GM12874 (cell line): ENCODE measurements around the gene IL23R.

Source experiments
- CTCF ChIP-seq: IDR thresholded peaks from 2 replicates; pipeline ENCODE4 v1.5.1; 2011; ENCODE audit warnings: low read depth, mild to moderate bottlenecking, control low read depth, low read length, moderate library complexity; ENCODE audit not compliant: insufficient read depth

The IL23R gene

DNA sequence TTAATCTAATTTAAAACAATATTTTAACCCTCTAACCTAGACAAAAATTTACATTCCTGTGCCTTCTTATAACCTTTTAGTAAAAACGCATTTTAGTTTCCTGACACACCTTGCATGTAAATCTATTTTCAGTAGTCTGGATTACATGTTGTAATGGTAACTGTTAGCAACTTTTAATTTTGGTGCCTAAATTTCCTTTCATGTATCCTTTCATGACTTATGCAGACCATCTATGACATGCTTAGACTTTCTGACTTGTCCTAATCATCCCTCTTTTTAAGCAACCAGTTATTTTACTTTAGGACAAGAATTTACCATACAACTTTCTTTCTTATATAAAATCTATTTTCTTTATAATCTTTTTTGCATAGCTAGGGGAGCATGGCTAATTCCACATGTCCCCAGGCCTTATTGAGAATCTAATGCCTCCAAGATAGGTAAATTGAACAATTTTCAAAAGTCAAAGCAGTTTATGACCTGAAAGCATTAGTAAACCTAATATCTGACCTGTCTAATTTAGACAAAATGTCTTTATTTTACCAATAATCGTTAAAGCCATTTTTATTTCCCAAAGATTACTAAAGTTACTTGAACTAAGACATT, 83.9 kb downstream of the IL23R start:
- no peak for TF ChIP-seq CTCF

GRCh38 chr1:67256291-67257172, 90.3 kb downstream of the IL23R start:
- no peak for TF ChIP-seq CTCF

- TF ChIP-seq CTCF, result no peak
Observed at GRCh38 chr1:67257173-67257535, 90.9 kb downstream of the IL23R start.

GRCh38 chr1:67261680-67262079, 95.4 kb downstream of the IL23R start:
- peak; percentile 36; the same call in 1 of the 2 replicates for TF ChIP-seq CTCF

GRCh38 chr1:67262735-67263134, 96.5 kb downstream of the IL23R start:
- no peak for TF ChIP-seq CTCF

DNA sequence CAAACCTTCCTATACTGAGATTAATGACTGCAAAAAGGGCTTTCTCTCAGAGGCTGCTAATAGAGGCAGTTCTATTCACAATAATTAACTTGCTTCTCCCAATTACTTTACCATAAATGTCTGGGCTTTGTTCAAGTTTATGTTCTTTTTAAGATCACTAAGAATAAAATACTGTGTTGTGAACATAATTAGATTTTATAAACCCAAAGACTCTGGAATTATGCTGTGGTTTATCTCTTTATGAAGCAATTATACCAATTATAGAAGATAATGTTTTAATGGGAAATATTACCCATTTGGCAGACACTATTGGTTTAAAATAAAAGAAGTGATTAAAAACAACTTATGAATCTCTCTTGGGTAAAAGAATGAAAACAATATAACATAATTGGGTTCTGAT, 97.9 kb downstream of the IL23R start:
- TF ChIP-seq CTCF, result no peak

DNA sequence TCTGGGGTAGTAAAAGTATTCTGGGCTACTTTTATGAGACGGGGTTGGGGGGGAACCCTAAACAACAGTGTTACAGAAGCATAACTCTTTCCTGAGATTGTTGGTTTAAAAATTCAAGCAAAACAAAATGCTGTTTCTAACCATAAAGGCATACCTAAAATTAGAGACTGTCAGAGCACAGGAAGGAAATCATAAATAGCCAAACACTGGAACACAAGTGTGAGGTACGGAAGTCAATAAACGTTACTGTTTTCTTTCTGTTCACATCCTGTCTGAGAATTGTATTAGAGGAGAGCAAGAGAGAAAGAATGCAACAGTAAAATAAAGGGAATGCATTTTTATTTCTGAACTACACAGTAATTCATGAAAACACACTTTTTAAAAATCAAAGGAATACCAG, 98.6 kb downstream of the IL23R start:
- TF ChIP-seq CTCF, result no peak
